Activated naive CD4-positive, alpha-beta T cell treated with anti-CD3 and anti-CD28 coated beads, Interleukin-2, amount 10 ng/mL, durations not matched to agents 7 days and 5 days (primary cell): ENCODE measurements around the gene ATG16L1.
A peak's percentile ranks its signal among the peaks of the same experiment; 100 is the strongest.

Experiments used
- CTCF ChIA-PET: fragments of 350-600 bp; sonication (Branson Sonifier 250); formaldehyde crosslinking; loops from one replicate; lab custom pipeline; 2021; ENCODE audit warnings: antibody characterized with exemption; lab: Charles Lee
- DNase-seq: peaks from one replicate; pipeline ENCODE4 v3.0.0-alpha.2; 2020
- H3K27ac Mint-ChIP-seq: one replicate; pipeline ENCODE4 v1.8.0; 2021; ENCODE audit warnings: mild to moderate bottlenecking, moderate library complexity, mixed read lengths
- H3K27me3 Mint-ChIP-seq: one replicate; pipeline ENCODE4 v1.8.0; 2021; ENCODE audit warnings: mild to moderate bottlenecking, mixed read lengths
- H3K36me3 Mint-ChIP-seq: one replicate; pipeline ENCODE4 v1.8.0; 2021; ENCODE audit warnings: mixed read lengths
- H3K4me1 Mint-ChIP-seq: one replicate; pipeline ENCODE4 v1.8.0; 2021; ENCODE audit warnings: mixed read lengths
- H3K4me3 Mint-ChIP-seq: one replicate; pipeline ENCODE4 v1.8.0; 2021; ENCODE audit warnings: mild to moderate bottlenecking, moderate library complexity, mixed read lengths
- H3K9me3 Mint-ChIP-seq: one replicate; pipeline ENCODE4 v1.8.0; 2021; ENCODE audit warnings: mixed read lengths

The ATG16L1 gene

DNA sequence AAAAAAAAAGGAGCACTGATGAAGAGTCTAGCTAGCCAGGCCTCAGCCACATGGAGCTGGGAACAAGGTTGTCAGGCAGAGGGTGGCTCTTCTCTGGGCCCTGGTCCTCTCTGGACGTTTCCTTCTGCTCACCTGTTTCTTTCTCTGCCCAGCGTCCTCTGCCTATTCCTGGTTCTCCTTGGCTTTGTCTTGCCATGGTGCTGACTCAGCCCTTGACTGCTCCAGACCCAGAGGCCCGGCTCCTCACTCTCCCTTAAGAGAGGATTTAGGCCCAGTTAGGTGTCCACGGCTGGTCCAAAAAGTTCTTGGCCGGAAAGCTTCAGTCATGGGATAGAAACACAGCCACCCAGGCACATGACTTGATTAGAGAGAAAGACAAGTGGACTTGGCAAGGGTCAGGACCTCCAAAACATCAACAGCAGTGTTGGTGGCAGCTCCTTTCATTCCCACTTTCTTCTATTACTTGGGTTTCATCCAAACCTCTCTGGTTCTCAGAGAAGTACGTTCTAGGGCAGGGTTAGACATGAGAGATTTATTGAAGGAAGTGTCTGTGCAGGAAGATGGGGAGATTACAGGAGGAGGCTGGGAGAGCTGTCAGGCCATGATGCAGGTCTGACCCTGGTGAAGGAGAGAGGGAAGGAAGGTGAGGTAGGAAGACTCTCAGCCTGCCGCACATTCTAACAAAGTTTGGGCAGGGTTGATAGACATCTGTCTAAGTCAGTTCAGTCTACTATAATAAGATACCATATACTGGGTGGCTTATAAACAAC is 14.5 kb upstream of the ATG16L1 start:
- CTCF ChIA-PET = interaction anchor here (1.1 to 1.8 kb wide), 2 partner anchors 14 to 183 kb away, joined by 3 to 5 read pairs; partner anchors contain the start of gene ATG16L1
- no peaks in the 10 kb centered on the region for H3K27me3 Mint-ChIP-seq
- DNase-seq = no peak
- H3K9me3 Mint-ChIP-seq = peaks cover 15% of the 10 kb centered on the region
- H3K4me1 Mint-ChIP-seq = peaks cover 72% of the 10 kb centered on the region
- peaks cover 21% of the 10 kb centered on the region for H3K36me3 Mint-ChIP-seq
- no peak overlapping the region for H3K4me3 Mint-ChIP-seq
- H3K27ac Mint-ChIP-seq = no peak overlapping the region

DNA sequence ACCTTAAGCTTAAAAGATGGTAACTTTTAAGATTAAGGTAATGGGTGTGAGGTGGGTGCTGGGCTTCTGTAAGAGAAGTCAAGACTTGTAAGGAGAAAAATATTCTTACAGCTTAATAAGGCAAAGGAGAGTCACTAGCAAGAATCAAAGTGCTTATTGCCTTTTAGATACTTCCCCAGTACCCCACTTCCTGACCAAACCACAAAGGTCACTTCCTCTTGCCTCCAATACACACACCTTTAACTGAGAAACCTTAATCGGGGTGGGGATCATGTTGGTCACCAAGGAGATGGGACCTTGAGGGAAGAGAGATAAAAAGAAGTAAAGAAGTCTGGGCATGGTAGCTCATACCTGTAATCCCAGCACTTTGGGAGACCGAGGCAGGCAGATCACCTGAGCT is 10.6 kb upstream of the ATG16L1 start:
- CTCF ChIA-PET = no interaction called here
- peaks cover 73% of the 10 kb centered on the region for H3K4me1 Mint-ChIP-seq
- DNase-seq = peak; percentile 56

DNA sequence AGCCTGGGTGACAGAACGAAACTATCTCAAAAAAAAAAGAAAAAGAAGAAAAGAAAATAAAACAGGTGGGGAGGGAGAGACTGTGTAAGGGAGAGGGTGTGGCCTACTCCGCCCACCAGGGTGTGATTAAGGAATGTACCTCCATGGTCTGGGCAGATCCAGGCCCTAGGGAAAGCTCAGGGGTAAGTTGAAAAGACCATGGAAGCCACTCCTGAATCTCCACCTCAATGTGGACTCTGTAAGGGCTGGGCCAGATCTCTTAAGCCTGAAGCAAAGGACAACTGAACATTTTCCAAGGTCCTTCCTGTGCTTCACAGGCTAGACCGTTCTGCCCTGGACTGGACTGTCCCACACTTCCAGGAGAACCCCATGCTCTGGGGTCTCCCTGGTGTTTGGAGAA is 9.7 kb upstream of the ATG16L1 start:
- DNase-seq = no peak
- peaks cover 15% of the 10 kb centered on the region for H3K9me3 Mint-ChIP-seq
- CTCF ChIA-PET = interaction anchor here (1.2 kb wide), 1 partner anchor 9 kb away, joined by 5 read pairs; the partner anchor contains the start of gene ATG16L1
- peaks cover 21% of the 10 kb centered on the region for H3K36me3 Mint-ChIP-seq
- peaks cover 76% of the 10 kb centered on the region for H3K4me1 Mint-ChIP-seq
- H3K27me3 Mint-ChIP-seq = no peaks in the 10 kb centered on the region
- no peak overlapping the region for H3K4me3 Mint-ChIP-seq
- peak overlapping the region; percentile 62 for H3K27ac Mint-ChIP-seq

More for the DNA sequence above, 10.6 kb upstream of the ATG16L1 start:
- no peaks in the 10 kb centered on the region for H3K27me3 Mint-ChIP-seq
- H3K4me3 Mint-ChIP-seq = peak overlapping the region; percentile 42
- H3K36me3 Mint-ChIP-seq = peaks cover 22% of the 10 kb centered on the region
- H3K9me3 Mint-ChIP-seq = peaks cover 15% of the 10 kb centered on the region
- peak overlapping the region; percentile 86 for H3K27ac Mint-ChIP-seq

DNA sequence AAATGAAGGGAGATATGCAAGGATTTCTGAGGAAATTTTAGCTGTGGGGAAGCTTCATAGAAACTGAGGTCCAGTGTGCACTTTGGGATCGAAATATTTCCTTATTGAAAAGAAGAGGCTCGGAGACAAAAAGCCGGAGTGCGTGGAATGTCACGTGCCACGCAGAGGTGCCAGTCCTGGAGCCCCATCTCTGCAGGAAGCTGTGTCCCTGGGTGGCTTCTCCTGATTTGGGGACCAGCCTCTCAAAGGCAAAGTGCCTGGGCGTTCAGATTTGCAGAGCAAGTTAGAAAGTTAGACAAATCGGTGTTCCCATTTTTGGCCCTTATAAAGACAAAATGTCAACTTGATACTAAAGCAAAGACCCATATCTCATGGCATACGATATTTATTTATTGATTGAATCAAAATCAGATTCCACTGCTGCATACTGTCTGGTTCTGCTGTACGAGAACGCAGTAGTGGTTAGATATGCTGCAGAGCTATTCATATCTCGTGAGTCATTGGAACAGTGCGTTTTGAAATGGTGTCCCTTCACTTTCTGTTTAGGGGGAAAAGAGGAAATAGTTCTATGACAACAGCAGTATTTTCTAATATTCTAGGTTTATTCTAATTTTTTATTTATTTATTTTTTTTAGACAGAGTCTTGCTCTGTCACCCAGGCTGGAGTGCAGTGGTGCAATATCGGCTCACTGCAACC is 9.1 kb upstream of the ATG16L1 start:
- H3K27ac Mint-ChIP-seq = peak overlapping the region; percentile 62
- DNase-seq = no peak
- peaks cover 17% of the 10 kb centered on the region for H3K36me3 Mint-ChIP-seq
- H3K4me3 Mint-ChIP-seq = no peak overlapping the region
- H3K27me3 Mint-ChIP-seq = no peaks in the 10 kb centered on the region
- H3K9me3 Mint-ChIP-seq = peaks cover 11% of the 10 kb centered on the region
- CTCF ChIA-PET = interaction anchor here (1.2 kb wide), 1 partner anchor 9 kb away, joined by 5 read pairs; the partner anchor contains the start of gene ATG16L1
- H3K4me1 Mint-ChIP-seq = peaks cover 77% of the 10 kb centered on the region

DNA sequence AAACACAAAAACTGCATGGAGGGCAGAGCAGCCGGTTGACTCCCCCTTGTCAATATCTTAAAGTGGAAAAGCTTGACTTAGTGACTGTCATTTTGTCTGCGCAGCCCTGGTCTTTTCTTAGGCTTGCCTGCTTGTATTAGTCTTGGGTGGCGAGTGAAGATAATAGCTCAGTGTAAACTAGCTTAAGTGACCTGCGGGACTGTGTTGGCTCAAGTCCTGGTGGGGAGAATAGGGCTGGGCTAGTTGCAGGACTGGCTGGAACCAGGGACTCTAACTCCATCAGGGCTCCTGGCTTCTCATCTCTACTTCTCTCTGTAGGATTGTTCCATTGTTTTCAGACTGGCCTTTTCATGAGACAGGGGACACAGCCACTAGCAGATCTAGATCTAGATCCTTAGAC is 8.1 kb upstream of the ATG16L1 start:
- Mint-ChIP-seq H3K4me1 (peaks cover 77% of the 10 kb centered on the region), H3K36me3 (peaks cover 12% of the 10 kb centered on the region), H3K27ac (no peak overlapping the region), H3K27me3 (no peaks in the 10 kb centered on the region), H3K4me3 (no peak overlapping the region), H3K9me3 (peaks cover 9% of the 10 kb centered on the region)
- CTCF ChIA-PET = interaction anchor here (0.8 to 1.2 kb wide), 2 partner anchors 8 to 189 kb away, joined by 3 to 5 read pairs; partner anchors contain the start of gene ATG16L1
- DNase-seq = no peak

DNA sequence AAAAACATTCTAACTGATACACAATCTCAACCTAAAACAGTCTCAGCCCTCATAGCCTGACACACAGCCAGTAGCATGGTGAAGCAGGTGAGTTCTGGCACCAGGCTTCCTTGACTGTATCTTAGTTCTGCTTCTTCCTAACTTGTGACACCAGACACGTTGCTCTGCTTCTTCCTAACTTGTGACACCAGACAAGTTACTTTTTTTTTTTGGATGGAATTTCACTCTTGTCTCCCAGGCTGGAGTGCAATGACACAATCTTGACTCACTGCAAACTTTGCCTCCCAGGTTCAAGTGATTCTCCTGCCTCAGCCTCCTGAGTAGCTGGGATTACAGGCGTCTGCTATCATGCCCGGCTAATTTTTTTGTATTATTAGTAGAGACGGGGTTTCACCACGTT is 6.7 kb upstream of the ATG16L1 start:
- CTCF ChIA-PET = no interaction called here
- H3K4me3 Mint-ChIP-seq = no peak overlapping the region
- H3K27me3 Mint-ChIP-seq = no peaks in the 10 kb centered on the region
- no peaks in the 10 kb centered on the region for H3K9me3 Mint-ChIP-seq
- H3K4me1 Mint-ChIP-seq = peaks cover 76% of the 10 kb centered on the region
- DNase-seq = no peak
- H3K27ac Mint-ChIP-seq = no peak overlapping the region
- peaks cover 5% of the 10 kb centered on the region for H3K36me3 Mint-ChIP-seq

DNA sequence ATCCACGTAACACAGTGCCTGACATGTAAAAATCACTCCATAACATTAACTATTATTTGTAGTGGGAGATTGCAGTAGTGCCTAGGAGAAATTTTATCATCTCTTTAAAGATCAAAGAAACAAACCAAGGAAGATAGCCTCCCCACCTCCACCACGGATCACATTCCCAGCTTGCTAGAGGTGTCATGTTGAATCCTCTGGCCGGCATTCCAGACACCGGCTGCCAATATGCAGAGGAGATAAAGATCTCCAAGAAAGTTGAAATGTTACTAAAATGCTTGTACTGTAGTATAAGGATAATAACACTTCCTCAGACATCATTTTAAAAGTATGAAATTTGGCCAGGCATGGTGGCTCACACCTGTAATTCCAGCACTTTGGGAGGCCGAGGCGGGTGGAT is 6.1 kb upstream of the ATG16L1 start:
- no peak for DNase-seq
- peaks cover 8% of the 10 kb centered on the region for H3K36me3 Mint-ChIP-seq
- H3K27me3 Mint-ChIP-seq = no peaks in the 10 kb centered on the region
- CTCF ChIA-PET = interaction anchor here (1.0 kb wide), 1 partner anchor 11 kb away, joined by 3 read pairs; no protein-coding TSS in a partner anchor
- H3K27ac Mint-ChIP-seq = no peak overlapping the region
- no peaks in the 10 kb centered on the region for H3K9me3 Mint-ChIP-seq
- H3K4me1 Mint-ChIP-seq = peaks cover 78% of the 10 kb centered on the region
- no peak overlapping the region for H3K4me3 Mint-ChIP-seq

DNA sequence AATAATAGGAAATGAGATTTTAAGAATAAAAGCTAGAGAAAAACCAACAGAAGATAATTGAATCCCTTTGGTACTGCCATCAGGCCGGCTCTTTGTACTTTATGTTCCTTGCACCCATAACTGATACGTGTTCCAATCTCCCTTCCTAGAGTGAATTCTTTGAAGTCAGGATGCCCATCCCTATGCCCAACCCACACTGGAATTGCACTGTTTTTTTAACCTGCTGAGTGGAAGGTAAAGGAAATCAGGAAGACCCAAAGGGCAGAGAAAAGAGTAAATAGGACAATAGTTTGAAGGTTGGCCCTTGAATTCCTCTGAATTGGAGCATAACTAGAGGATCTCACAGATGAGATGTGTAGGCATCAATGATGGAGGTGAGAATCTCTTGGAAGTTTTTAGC is 4.4 kb upstream of the ATG16L1 start:
- peaks cover 11% of the 10 kb centered on the region for H3K36me3 Mint-ChIP-seq

DNA sequence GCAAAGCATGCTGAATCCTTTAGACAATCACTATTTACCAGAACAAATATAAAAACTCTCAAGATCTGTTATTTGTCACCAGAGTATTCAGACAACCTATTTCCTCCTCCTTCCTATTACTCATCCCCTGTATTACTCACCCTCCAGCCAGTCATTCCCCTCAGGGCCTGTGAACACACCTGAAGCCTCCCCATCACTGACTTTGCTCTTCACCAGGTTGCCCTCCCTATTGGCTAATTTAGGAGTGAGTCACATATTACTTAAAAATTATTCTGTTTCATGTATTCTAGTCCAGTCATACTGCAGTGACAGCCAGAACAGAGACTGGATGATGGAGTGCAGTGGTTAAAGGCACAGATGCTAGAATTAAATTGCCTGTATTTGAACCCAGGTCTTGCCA is 3.7 kb upstream of the ATG16L1 start:
- Mint-ChIP-seq H3K4me3 (no peak overlapping the region), H3K4me1 (peaks cover 68% of the 10 kb centered on the region), H3K27me3 (no peaks in the 10 kb centered on the region), H3K9me3 (peaks cover 2% of the 10 kb centered on the region), H3K36me3 (peaks cover 15% of the 10 kb centered on the region), H3K27ac (peak overlapping the region; percentile 88)
- DNase-seq = peak; percentile 45
- CTCF ChIA-PET = interaction anchor here (1.1 to 1.2 kb wide), 2 partner anchors 16 to 187 kb away, joined by 3 read pairs; partner anchors contain the start of gene INPP5D

More for the DNA sequence above, 4.4 kb upstream of the ATG16L1 start:
- H3K4me1 Mint-ChIP-seq = peaks cover 72% of the 10 kb centered on the region
- peaks cover 2% of the 10 kb centered on the region for H3K9me3 Mint-ChIP-seq
- H3K27ac Mint-ChIP-seq = peak overlapping the region; percentile 88
- CTCF ChIA-PET = interaction anchor here (1.1 to 1.2 kb wide), 2 partner anchors 15 to 187 kb away, joined by 3 read pairs; partner anchors contain the start of gene INPP5D
- H3K4me3 Mint-ChIP-seq = no peak overlapping the region
- H3K27me3 Mint-ChIP-seq = no peaks in the 10 kb centered on the region
- DNase-seq = no peak

DNA sequence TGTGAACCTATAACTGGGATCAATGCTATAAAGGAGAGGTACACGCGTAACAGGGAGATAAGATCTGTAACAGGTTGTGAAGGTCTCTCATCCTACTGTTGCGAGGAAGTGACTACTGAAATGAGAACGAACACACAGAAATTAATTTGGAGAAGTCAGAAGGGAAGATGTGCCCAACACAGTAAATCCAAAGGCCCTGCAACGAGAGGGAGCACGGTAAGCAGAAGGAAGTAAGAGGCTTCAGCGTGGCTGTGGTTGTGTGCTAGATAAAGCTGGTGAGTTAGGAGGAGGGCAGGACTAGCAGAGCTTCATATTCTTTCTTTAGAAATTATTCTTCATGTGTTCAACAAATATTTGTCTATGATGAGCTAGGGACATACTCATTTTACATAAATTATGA is 2.5 kb upstream of the ATG16L1 start:
- Mint-ChIP-seq H3K4me1 (peaks cover 70% of the 10 kb centered on the region), H3K4me3 (peak overlapping the region; percentile 13), H3K27me3 (no peaks in the 10 kb centered on the region), H3K36me3 (peaks cover 22% of the 10 kb centered on the region), H3K27ac (peak overlapping the region; percentile 58), H3K9me3 (peaks cover 2% of the 10 kb centered on the region)
- CTCF ChIA-PET = interaction anchor here (2.8 kb wide), 1 partner anchor 195 kb away, joined by 17 read pairs; no protein-coding TSS in a partner anchor
- DNase-seq = no peak

DNA sequence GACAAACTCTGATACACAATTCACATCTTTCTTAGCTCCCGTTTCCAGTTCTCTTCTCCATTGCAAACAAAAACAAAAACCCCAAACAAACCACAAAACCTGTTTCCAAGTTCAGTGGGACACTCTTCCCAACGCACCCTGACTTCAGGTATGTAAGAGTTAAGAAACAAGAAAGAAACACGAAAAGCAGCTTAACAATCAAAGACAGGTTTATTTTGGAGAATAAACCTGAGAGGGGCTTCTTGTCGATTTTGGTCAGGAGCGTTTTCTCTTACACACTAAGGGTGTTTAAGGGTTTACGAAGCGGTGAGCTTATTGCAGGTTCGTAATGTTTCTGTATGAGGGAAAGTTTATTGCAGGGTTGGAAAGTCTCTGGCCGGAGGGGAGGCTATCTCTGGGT is 905 bp upstream of the ATG16L1 start:
- peaks cover 2% of the 10 kb centered on the region for H3K9me3 Mint-ChIP-seq
- H3K36me3 Mint-ChIP-seq = peaks cover 31% of the 10 kb centered on the region
- DNase-seq = no peak
- H3K4me3 Mint-ChIP-seq = peak overlapping the region; percentile 86
- H3K27me3 Mint-ChIP-seq = no peaks in the 10 kb centered on the region
- H3K4me1 Mint-ChIP-seq = peaks cover 72% of the 10 kb centered on the region
- CTCF ChIA-PET = interaction anchor here (0.7 to 2.8 kb wide), 21 partner anchors 8 to 553 kb away, joined by 3 to 17 read pairs (median 3); partner anchors contain the start of gene INPP5D
- peak overlapping the region; percentile 96 for H3K27ac Mint-ChIP-seq

DNA sequence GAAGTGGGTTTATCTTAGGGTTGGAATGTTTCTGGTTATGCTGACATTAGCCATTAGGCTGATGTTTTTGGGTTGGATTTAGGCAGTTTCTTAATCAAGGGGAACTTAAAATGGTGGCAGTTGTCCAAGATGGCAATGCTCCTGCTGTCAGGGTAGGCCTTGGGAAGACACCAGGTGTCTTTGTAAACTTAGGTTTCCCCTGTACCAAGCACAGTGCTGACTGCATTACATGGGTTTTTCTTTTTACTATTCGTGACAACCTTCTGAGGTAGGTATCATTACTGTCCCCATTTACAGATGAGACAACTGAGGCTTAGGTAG is 528 bp upstream of the ATG16L1 start:
- peak overlapping the region; percentile 86 for H3K4me3 Mint-ChIP-seq
- CTCF ChIA-PET = interaction anchor here (0.7 to 2.8 kb wide), 19 partner anchors 8 to 441 kb away, joined by 3 to 17 read pairs (median 3); partner anchors contain the start of gene INPP5D

DNA sequence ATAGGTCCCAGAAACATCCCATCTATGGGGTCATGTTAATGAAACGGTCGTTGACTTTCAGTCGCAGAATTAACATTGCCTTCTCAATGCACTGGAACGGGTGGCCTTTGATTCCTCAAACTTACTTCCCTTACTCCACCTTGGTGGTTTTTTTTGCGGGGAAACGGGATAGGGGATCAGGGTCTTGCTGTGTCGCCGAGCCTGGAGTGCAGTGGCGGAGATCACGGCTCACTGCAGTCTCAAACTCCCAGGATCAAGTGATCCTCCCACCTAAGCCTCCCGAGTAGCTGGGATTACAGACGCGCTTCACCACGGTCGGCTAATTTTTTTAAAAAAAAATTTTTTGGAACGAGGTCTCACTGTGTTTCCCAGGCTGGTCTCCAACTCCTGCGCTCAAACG is 754 bp downstream of the ATG16L1 start:
- CTCF ChIA-PET = interaction anchor here (1.2 to 2.8 kb wide), 4 partner anchors 15 to 192 kb away, joined by 3 to 12 read pairs (median 6); partner anchors contain the start of gene INPP5D
- no peak for DNase-seq
- Mint-ChIP-seq H3K36me3 (peaks cover 44% of the 10 kb centered on the region), H3K9me3 (peaks cover 2% of the 10 kb centered on the region), H3K4me1 (peaks cover 71% of the 10 kb centered on the region), H3K27ac (peak overlapping the region; percentile 96), H3K4me3 (peak overlapping the region; percentile 86), H3K27me3 (no peaks in the 10 kb centered on the region)

More for the DNA sequence above, 528 bp upstream of the ATG16L1 start:
- H3K36me3 Mint-ChIP-seq = peaks cover 35% of the 10 kb centered on the region
- H3K9me3 Mint-ChIP-seq = peaks cover 2% of the 10 kb centered on the region
- no peaks in the 10 kb centered on the region for H3K27me3 Mint-ChIP-seq
- peak overlapping the region; percentile 96 for H3K27ac Mint-ChIP-seq
- DNase-seq = no peak
- peaks cover 76% of the 10 kb centered on the region for H3K4me1 Mint-ChIP-seq

DNA sequence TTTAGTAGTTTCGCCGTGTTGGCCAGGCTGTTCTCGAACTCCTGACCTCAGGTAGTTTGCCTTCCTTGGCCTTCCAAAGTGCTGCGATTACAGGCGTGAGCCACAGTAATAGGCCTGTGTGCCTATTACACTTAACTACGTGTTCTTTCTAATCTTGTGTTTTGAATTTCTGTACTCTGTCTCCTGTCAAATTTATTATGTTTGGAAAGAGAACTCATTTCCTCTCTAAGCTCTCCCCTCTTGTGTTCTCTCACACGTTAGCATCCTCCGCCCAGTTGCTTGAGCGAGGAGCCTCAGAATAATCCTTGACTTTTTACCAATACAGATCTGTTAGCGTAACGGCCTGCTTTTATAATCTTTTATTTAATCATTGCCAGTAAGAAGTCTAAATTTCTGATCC is 3.7 kb downstream of the ATG16L1 start:
- no peak for DNase-seq
- Mint-ChIP-seq H3K9me3 (peaks cover 2% of the 10 kb centered on the region), H3K4me3 (no peak overlapping the region), H3K27me3 (no peaks in the 10 kb centered on the region), H3K4me1 (peaks cover 70% of the 10 kb centered on the region), H3K36me3 (peaks cover 68% of the 10 kb centered on the region), H3K27ac (peak overlapping the region; percentile 15)
- CTCF ChIA-PET = no interaction called here
